Panc1 (cell line): ENCODE data around the gene MORN2. TPM values are rescaled to one million over a fixed set of nuclear protein-coding genes. Genes with fewer than 3 reads are reported as not detected.

Experiments used
- ATAC-seq: fragments of 200-7000 bp; cut with Tn5 transposase; 2 replicates; pipeline ENCODE4 v1.9.1; 2020; ENCODE audit warnings: mild to moderate bottlenecking, moderate library complexity
- BruUV-seq: library from RNA; stranded (reverse); fragments of 400-500 nt; replicated peaks from 2 replicates; lab custom pipeline; 2021; lab: Mats Ljungman, UMichigan
- CTCF ChIA-PET: fragments of 300-600 bp; sonication (Branson Sonifier 250); formaldehyde crosslinking; loops from one replicate; lab custom pipeline; 2022; ENCODE audit warnings: antibody characterized with exemption; lab: Charles Lee
- POLR2A ChIA-PET: fragments of 300-600 bp; sonication (Branson Sonifier 250); formaldehyde crosslinking; loops from one replicate; lab custom pipeline; 2022; ENCODE audit warnings: antibody characterized with exemption; lab: Charles Lee
- DNase-seq: peaks from one replicate; pipeline ENCODE4 v3.0.0-alpha.2; 2010; ENCODE audit warnings: low read depth, low spot score
- H3K27ac ChIP-seq: 2 replicates; pipeline ENCODE4 v1.5.1; 2011; ENCODE audit warnings: mild to moderate bottlenecking, low read length, inconsistent platforms
- H3K27me3 ChIP-seq: fragments of 200-500 bp; sonication (Bioruptor generic); 2 replicates; pipeline ENCODE4 v1.6.0; 2014; ENCODE audit warnings: low read length, inconsistent platforms; ENCODE audit not compliant: control insufficient read depth, insufficient read depth
- H3K36me3 ChIP-seq: fragments of 200-500 bp; sonication (Bioruptor generic); 2 replicates; pipeline ENCODE4 v1.5.1; 2014; ENCODE audit warnings: inconsistent platforms, mild to moderate bottlenecking, low read length, moderate library complexity; ENCODE audit not compliant: control insufficient read depth, insufficient read depth
- H3K4me1 ChIP-seq: 2 replicates; pipeline ENCODE4 v1.5.1; 2011; ENCODE audit warnings: inconsistent platforms, mild to moderate bottlenecking, low read length, moderate library complexity; ENCODE audit not compliant: control insufficient read depth, insufficient read depth
- H3K4me3 ChIP-seq, 2 experiments: 2 replicates each; pipeline ENCODE4 v1.5.1; 2011 to 2012; ENCODE audit warnings: low read depth in 2 of 2, low read length in 2 of 2, mild to moderate bottlenecking in 2 of 2, inconsistent platforms in 1 of 2, moderate library complexity in 1 of 2
- H3K9me3 ChIP-seq: fragments of 200-500 bp; sonication (Bioruptor generic); 2 replicates; pipeline ENCODE4 v1.5.1; 2014; ENCODE audit warnings: low read depth, mild to moderate bottlenecking, inconsistent platforms, low read length, moderate library complexity; ENCODE audit not compliant: control insufficient read depth, insufficient read depth
- POLR2AphosphoS5 ChIP-seq: IDR thresholded peaks from 2 replicates; pipeline ENCODE4 v1.6.1; 2012; ENCODE audit warnings: mild to moderate bottlenecking, low read depth, low read length, moderate library complexity
- SIN3A ChIP-seq: IDR thresholded peaks from 2 replicates; pipeline ENCODE4 v1.6.1; 2012; ENCODE audit warnings: low read depth, mild to moderate bottlenecking, low read length, moderate library complexity, borderline replicate concordance; ENCODE audit not compliant: insufficient read depth
- TCF7L2 ChIP-seq: IDR thresholded peaks from 2 replicates; pipeline ENCODE4 v1.6.1; 2011; ENCODE audit warnings: mild to moderate bottlenecking, low read depth, low read length, inconsistent platforms
- in situ Hi-C: cut with HindIII; loops from 2 replicates; pipeline ENCODE4 v1.10.0; 2016; ENCODE audit warnings: low sequenced_read_pairs, low pct_unique_long_range_greater_than_20kb
- intact Hi-C: fragments of 100-400 bp; cut with micrococcal nuclease; formaldehyde crosslinking; loops from one replicate; pipeline ENCODE4 v1.10.0; 2022; ENCODE audit not compliant: unreplicated experiment
- total RNA-seq: library from RNA; stranded (reverse); gene quantifications from one replicate; pipeline ENCODE4 v1.2.1, GENCODE V29; 2021; ENCODE audit not compliant: unreplicated experiment
- TF ChIP-seq, protein P1 (sequence below): fragments of 450-650 bp; IDR thresholded peaks from 2 replicates; pipeline ENCODE4 v1.5.1; 2017; ENCODE audit warnings: mild to moderate bottlenecking
- TF ChIP-seq, protein P2 (sequence below), 2 experiments: IDR thresholded peaks; 2 replicates each; pipeline ENCODE4 v1.6.1; 2011 to 2012; ENCODE audit warnings: low read depth in 2 of 2, control low read depth in 1 of 2, low read length in 1 of 2, mild to moderate bottlenecking in 1 of 2, moderate library complexity in 1 of 2; ENCODE audit not compliant: insufficient read depth in 1 of 2

MORN2 gene
- total RNA-seq, 1 experiment from 2014 or later: 10.1 TPM

DNA sequence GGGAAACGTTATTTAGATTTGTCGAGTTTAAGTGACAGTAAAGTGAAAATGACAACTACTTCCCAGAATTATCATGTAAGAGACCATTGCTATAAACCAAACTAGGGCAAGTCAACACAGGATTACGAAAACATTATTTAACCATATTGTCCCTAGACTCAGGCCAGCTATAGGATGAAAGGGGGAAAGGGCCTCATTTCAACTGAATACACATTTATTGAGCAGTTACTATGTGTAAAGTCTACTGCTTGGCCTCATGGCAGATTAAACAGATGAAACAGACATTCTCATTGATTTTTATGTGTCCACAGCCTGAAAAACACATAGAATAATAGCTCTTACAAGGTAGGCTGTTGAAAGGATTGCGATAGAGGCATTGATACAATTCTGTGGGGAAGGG lies 46.6 kb downstream of the MORN2 start:
- no peaks in the 10 kb centered on the region for H3K4me1 ChIP-seq
- no peak overlapping the region for H3K27ac ChIP-seq
- ChIA-PET POLR2A (no interaction called here), CTCF (no interaction called here)
- no peak for DNase-seq
- H3K9me3 ChIP-seq: no peaks in the 10 kb centered on the region
- ATAC-seq: no peak
- H3K36me3 ChIP-seq: no peaks in the 10 kb centered on the region
- H3K27me3 ChIP-seq: no peaks in the 10 kb centered on the region; the same call in 1 of the 2 replicates
- intact Hi-C loops (no loop called here), in situ Hi-C loops (no loop called here)
- no peak overlapping the region for H3K4me3 ChIP-seq
- no TSS peak for BruUV-seq
- TF ChIP-seq, protein P1, sequence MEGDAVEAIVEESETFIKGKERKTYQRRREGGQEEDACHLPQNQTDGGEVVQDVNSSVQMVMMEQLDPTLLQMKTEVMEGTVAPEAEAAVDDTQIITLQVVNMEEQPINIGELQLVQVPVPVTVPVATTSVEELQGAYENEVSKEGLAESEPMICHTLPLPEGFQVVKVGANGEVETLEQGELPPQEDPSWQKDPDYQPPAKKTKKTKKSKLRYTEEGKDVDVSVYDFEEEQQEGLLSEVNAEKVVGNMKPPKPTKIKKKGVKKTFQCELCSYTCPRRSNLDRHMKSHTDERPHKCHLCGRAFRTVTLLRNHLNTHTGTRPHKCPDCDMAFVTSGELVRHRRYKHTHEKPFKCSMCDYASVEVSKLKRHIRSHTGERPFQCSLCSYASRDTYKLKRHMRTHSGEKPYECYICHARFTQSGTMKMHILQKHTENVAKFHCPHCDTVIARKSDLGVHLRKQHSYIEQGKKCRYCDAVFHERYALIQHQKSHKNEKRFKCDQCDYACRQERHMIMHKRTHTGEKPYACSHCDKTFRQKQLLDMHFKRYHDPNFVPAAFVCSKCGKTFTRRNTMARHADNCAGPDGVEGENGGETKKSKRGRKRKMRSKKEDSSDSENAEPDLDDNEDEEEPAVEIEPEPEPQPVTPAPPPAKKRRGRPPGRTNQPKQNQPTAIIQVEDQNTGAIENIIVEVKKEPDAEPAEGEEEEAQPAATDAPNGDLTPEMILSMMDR: no peak
- no peak for TF ChIP-seq POLR2AphosphoS5

DNA sequence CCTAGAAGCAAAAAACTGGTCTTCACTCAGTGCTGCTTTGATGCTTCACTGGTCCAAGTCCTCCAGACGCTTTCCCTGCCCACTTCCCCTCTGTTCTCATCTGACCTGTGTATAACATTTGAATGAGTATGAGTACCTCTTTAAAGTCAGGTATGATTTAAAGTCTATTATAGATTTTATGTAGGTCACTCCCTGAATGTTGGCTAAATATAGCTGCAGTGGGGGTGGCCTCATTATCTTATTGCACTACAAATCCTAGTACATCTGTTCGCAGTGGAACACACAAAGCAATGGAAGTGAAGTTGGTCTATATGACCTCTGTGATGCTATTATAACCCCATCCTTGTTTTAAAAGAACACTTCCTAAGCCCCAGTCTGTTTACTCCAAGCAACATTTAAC lies 47.1 kb downstream of the MORN2 start:
- DNase-seq: no peak
- no peak for ATAC-seq
- H3K4me3 ChIP-seq: no peak overlapping the region
- no peaks in the 10 kb centered on the region; the same call in 1 of the 2 replicates for H3K27me3 ChIP-seq
- BruUV-seq: no TSS peak
- ChIA-PET CTCF (no interaction called here), POLR2A (no interaction called here)
- no peaks in the 10 kb centered on the region for H3K36me3 ChIP-seq
- H3K27ac ChIP-seq: no peak overlapping the region
- in situ Hi-C loops (no loop called here), intact Hi-C loops (no loop called here)
- H3K4me1 ChIP-seq: no peaks in the 10 kb centered on the region
- H3K9me3 ChIP-seq: no peaks in the 10 kb centered on the region
- TF ChIP-seq POLR2AphosphoS5: no peak
- no peak for TF ChIP-seq TCF7L2
- TF ChIP-seq, protein P1: no peak
- TF ChIP-seq, protein P2, sequence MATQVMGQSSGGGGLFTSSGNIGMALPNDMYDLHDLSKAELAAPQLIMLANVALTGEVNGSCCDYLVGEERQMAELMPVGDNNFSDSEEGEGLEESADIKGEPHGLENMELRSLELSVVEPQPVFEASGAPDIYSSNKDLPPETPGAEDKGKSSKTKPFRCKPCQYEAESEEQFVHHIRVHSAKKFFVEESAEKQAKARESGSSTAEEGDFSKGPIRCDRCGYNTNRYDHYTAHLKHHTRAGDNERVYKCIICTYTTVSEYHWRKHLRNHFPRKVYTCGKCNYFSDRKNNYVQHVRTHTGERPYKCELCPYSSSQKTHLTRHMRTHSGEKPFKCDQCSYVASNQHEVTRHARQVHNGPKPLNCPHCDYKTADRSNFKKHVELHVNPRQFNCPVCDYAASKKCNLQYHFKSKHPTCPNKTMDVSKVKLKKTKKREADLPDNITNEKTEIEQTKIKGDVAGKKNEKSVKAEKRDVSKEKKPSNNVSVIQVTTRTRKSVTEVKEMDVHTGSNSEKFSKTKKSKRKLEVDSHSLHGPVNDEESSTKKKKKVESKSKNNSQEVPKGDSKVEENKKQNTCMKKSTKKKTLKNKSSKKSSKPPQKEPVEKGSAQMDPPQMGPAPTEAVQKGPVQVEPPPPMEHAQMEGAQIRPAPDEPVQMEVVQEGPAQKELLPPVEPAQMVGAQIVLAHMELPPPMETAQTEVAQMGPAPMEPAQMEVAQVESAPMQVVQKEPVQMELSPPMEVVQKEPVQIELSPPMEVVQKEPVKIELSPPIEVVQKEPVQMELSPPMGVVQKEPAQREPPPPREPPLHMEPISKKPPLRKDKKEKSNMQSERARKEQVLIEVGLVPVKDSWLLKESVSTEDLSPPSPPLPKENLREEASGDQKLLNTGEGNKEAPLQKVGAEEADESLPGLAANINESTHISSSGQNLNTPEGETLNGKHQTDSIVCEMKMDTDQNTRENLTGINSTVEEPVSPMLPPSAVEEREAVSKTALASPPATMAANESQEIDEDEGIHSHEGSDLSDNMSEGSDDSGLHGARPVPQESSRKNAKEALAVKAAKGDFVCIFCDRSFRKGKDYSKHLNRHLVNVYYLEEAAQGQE (IDR thresholded peaks at IDR 0.05; ENCODE audit: insufficient read depth in 1 of 2, low read depth in 2 of 2, low read length in 1 of 2): no peak
- no peak for TF ChIP-seq SIN3A
